Keratinocyte (primary cell): Measurements from ENCODE around the gene KHNYN.

Source experiments
- EZH2 ChIP-seq: IDR thresholded peaks from one replicate; pipeline ENCODE4 v1.6.1; 2012; ENCODE audit warnings: inconsistent platforms, mild to moderate bottlenecking, low read length, moderate library complexity
- TF ChIP-seq, protein P1 (sequence below), 3 experiments: IDR thresholded peaks in 1 of 3; conservative IDR thresholded peaks in 1 of 3; optimal IDR thresholded peaks in 1 of 3; 2 replicates in 2 of 3; 3 replicates in 1 of 3; pipeline versions ENCODE3 to v1.5.1; 2011; ENCODE audit warnings: low read length in 3 of 3, mild to moderate bottlenecking in 3 of 3, moderate library complexity in 2 of 3, control low read depth in 1 of 3, inconsistent platforms in 1 of 3; ENCODE audit not compliant: insufficient read depth in 2 of 3; ENCODE audit errors: extremely low read depth in 1 of 3

DNA sequence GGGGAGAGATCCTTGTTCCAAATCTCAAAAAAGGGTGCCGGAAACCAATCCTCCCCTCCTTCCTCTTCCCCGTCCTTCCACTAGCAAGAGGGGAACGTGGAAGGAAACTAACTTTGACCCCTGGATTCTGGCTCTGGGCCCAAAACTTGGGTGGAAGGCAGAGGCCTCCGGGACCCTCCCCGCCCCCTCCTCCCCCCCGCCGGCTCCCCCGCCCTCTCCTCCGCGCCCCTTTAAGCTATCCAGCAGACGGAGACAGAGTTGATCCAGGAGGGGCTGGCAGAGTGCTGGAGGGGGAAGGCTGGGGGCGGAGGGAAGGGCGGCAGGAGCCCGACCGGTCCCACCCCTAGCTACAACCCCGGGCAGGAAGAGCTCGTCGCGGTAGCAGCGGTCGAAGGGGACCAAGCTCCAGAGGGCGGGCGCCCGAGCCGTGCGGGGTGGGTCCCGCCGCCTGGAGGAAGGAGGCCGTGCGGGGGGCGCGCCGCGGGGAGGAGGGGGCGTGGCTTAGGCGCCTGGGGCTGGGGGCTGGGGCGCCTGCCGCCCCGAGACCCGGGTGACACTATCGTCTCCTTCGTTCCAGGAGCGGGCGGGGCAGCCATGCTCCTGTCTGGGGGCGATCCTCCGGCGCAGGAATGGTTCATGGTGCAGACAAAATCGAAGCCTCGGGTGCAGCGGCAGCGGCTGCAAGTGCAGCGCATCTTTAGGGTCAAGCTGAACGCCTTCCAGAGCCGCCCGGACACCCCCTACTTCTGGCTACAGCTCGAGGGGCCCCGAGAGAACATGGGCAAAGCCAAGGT is 30.9 kb upstream of the KHNYN start, which contains the start of gene NYNRIN:
- TF ChIP-seq, protein P1, sequence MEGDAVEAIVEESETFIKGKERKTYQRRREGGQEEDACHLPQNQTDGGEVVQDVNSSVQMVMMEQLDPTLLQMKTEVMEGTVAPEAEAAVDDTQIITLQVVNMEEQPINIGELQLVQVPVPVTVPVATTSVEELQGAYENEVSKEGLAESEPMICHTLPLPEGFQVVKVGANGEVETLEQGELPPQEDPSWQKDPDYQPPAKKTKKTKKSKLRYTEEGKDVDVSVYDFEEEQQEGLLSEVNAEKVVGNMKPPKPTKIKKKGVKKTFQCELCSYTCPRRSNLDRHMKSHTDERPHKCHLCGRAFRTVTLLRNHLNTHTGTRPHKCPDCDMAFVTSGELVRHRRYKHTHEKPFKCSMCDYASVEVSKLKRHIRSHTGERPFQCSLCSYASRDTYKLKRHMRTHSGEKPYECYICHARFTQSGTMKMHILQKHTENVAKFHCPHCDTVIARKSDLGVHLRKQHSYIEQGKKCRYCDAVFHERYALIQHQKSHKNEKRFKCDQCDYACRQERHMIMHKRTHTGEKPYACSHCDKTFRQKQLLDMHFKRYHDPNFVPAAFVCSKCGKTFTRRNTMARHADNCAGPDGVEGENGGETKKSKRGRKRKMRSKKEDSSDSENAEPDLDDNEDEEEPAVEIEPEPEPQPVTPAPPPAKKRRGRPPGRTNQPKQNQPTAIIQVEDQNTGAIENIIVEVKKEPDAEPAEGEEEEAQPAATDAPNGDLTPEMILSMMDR (optimal IDR thresholded peaks at IDR 0.05 in 1 of 3, IDR thresholded peaks at IDR 0.05 in 1 of 3, conservative IDR thresholded peaks at IDR 0.05 in 1 of 3; ENCODE audit: extremely low read depth in 1 of 3, insufficient read depth in 2 of 3, low read length in 3 of 3), result no peak
- TF ChIP-seq EZH2, result no peak
